GM21447 (cell line): ENCODE data around the gene CHL1.

Experiments
- ATAC-seq: cut with Tn5 transposase; IDR thresholded peaks from one replicate; pipeline ENCODE4 v1.9.1; 2021; ENCODE audit not compliant: unreplicated experiment

The CHL1 gene

GRCh38 chr3:454986-455385 lies 258.4 kb downstream of the CHL1 start:
- ATAC-seq: no peak

- no peak for ATAC-seq
These were observed 261.6 kb downstream of the CHL1 start for GRCh38 chr3:458124-458523.

GRCh38 chr3:458653-459310 lies 262.2 kb downstream of the CHL1 start:
- no peak for ATAC-seq
